Lung microvascular endothelial cell (primary cell): ENCODE data around the gene NELFB. TPM values are rescaled to one million over a fixed set of nuclear protein-coding genes. Genes with fewer than 3 reads are reported as not detected.

Experiments used
- total RNA-seq: library from RNA; depleted of rRNA; stranded (reverse); fragments of >200 nt; gene quantifications from 2 replicates; pipeline ENCODE4 v1.2.1, GENCODE V29; 2014

Gene NELFB
- total RNA-seq, 1 donor from 2014 or later, result 43.7 TPM

Other genes starting within 250 kb of the NELFB start
- 4.0 and 5.0 TPM in 2 replicates for gene ABCA2, start 227.1 kb upstream of the NELFB start, total RNA-seq
- gene FUT7, start 223.2 kb upstream of the NELFB start, total RNA-seq, result not detected in 2 replicates
- 6.2 and 10.5 TPM in 2 replicates for gene NPDC1, start 209.2 kb upstream of the NELFB start, total RNA-seq
- not detected in 2 replicates for gene ENTPD2, start 201.3 kb upstream of the NELFB start, total RNA-seq
- 1.4 and 5.9 TPM in 2 replicates for gene SAPCD2, start 184.8 kb upstream of the NELFB start, total RNA-seq
- 13.1 and 16.9 TPM in 2 replicates for gene UAP1L1, start 177.8 kb upstream of the NELFB start, total RNA-seq
- gene MAN1B1, start 168.3 kb upstream of the NELFB start, total RNA-seq, result 38.3 and 43.4 TPM in 2 replicates
- gene DPP7, start 140.6 kb upstream of the NELFB start, total RNA-seq, result 63.2 and 117 TPM in 2 replicates
- under 0.01 and 0.22 TPM in 2 replicates for gene GRIN1, start 116.2 kb upstream of the NELFB start, total RNA-seq
- not detected in 2 replicates for gene LRRC26, start 85.3 kb upstream of the NELFB start, total RNA-seq
- gene TMEM210, start 83.3 kb upstream of the NELFB start, total RNA-seq, result not detected in 2 replicates
- gene ANAPC2, start 66.8 kb upstream of the NELFB start, total RNA-seq, result 13.7 and 16.9 TPM in 2 replicates
- gene SSNA1, start 66.7 kb upstream of the NELFB start, total RNA-seq, result 85.4 and 97.4 TPM in 2 replicates
- gene TPRN, start 54.6 kb upstream of the NELFB start, total RNA-seq, result 2.6 TPM in 2 replicates
- 19.6 and 26.0 TPM in 2 replicates for gene TMEM203, start 49.7 kb upstream of the NELFB start, total RNA-seq
- gene NDOR1, start 49.6 kb upstream of the NELFB start, total RNA-seq, result 2.2 and 2.4 TPM in 2 replicates
- gene RNF208, start 33.1 kb upstream of the NELFB start, total RNA-seq, result 0.22 TPM in 1 of 2 replicates, not detected in the other
- under 0.01 and 0.20 TPM in 2 replicates for gene CYSRT1, start 30.2 kb upstream of the NELFB start, total RNA-seq
- gene RNF224, start 27.8 kb upstream of the NELFB start, total RNA-seq, result under 0.01 TPM in 1 of 2 replicates, not detected in the other
- gene SLC34A3, start 24.4 kb upstream of the NELFB start, total RNA-seq, result not detected in 2 replicates
- 103 and 110 TPM in 2 replicates for gene TUBB4B, start 14.0 kb upstream of the NELFB start, total RNA-seq
- not detected in 2 replicates for gene STPG3, start 4.0 kb upstream of the NELFB start, total RNA-seq
- 21.4 and 21.8 TPM in 2 replicates for gene TOR4A, start 22.4 kb downstream of the NELFB start, total RNA-seq
- gene NRARP, start 46.9 kb downstream of the NELFB start, total RNA-seq, result 18.7 and 28.3 TPM in 2 replicates
- gene EXD3, start 167.8 kb downstream of the NELFB start, total RNA-seq, result 7.8 and 18.7 TPM in 2 replicates
- gene NOXA1, start 168.1 kb downstream of the NELFB start, total RNA-seq, result 0.87 and 2.0 TPM in 2 replicates
- gene ENTPD8, start 186.0 kb downstream of the NELFB start, total RNA-seq, result under 0.01 and 0.20 TPM in 2 replicates
- 11.6 and 15.3 TPM in 2 replicates for gene NSMF, start 204.0 kb downstream of the NELFB start, total RNA-seq